ENCODE data around the gene GRIK2. TPM values are rescaled to one million over a fixed set of nuclear protein-coding genes. Genes with fewer than 3 reads are reported as not detected.

The GRIK2 gene
- total RNA-seq, 6 experiments from 2014 or later, result 25.0 to 33.3 (median 28.3) TPM

DNA sequence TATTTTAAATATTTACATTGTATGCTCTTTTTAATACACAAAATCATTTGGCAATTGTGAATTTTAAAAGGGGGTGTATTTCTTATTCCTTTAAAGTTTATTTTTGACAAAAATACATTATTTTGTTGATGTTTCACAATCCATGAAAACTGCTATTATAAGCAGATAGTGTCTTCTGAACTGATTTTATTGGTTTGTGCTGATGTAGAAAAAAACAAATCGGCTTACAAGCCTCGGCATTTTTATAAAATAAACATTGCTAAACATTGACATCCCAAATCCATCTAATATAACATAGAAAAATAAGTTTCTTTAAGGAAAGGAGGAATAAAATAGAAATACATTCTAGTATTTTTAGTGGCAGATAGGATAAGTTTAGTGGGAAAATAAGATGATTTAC is 634.7 kb downstream of the GRIK2 start:
- H3K36me3 Mint-ChIP-seq (ENCODE audit: low read depth), result 0 out of 2 replicates have a peak, but pooled peaks cover 4% of the 10 kb centered on the region

DNA sequence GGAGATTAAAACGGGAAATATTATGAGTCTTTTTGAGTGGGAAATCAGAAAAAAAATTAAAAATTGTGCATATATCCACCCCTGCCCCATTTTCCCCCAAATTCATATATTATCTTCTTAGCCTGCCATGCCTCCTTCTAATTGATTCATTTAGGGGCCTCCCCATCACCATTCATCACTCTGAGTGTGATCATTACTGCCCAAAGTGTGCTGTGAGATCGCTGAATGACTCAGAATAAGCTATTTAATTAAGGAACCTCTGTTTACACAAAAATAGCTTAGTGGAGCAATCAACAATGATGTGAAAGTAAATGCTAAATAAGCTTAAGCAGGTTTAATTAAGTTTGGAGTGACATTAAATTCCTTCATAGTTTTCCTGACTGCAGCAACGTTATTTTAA is 645.5 kb downstream of the GRIK2 start:
- DNase-seq, result no peak
- TF ChIP-seq, protein P1, sequence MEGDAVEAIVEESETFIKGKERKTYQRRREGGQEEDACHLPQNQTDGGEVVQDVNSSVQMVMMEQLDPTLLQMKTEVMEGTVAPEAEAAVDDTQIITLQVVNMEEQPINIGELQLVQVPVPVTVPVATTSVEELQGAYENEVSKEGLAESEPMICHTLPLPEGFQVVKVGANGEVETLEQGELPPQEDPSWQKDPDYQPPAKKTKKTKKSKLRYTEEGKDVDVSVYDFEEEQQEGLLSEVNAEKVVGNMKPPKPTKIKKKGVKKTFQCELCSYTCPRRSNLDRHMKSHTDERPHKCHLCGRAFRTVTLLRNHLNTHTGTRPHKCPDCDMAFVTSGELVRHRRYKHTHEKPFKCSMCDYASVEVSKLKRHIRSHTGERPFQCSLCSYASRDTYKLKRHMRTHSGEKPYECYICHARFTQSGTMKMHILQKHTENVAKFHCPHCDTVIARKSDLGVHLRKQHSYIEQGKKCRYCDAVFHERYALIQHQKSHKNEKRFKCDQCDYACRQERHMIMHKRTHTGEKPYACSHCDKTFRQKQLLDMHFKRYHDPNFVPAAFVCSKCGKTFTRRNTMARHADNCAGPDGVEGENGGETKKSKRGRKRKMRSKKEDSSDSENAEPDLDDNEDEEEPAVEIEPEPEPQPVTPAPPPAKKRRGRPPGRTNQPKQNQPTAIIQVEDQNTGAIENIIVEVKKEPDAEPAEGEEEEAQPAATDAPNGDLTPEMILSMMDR (IDR thresholded peaks at IDR 0.05), result no peak
- Mint-ChIP-seq H3K27me3 (ENCODE audit: insufficient read depth) (no peaks in the 10 kb centered on the region), H3K36me3 (ENCODE audit: low read depth) (peaks cover 7% of the 10 kb centered on the region), H3K4me3 (peak overlapping the region; percentile 68; the same call in 1 of the 2 replicates), H3K4me1 (ENCODE audit: low read depth) (peaks cover 18% of the 10 kb centered on the region), H3K9me3 (peaks cover 4% of the 10 kb centered on the region), H3K27ac (no peak overlapping the region)

More for the DNA sequence above, 634.7 kb downstream of the GRIK2 start:
- Mint-ChIP-seq H3K4me3 (no peak overlapping the region), H3K9me3 (no peaks in the 10 kb centered on the region), H3K27me3 (ENCODE audit: insufficient read depth) (no peaks in the 10 kb centered on the region), H3K27ac (no peak overlapping the region), H3K4me1 (ENCODE audit: low read depth) (no peaks in the 10 kb centered on the region; the same call in 1 of the 2 replicates)
- DNase-seq, result no peak
- TF ChIP-seq, protein P1 (IDR thresholded peaks at IDR 0.05), result no peak

DNA sequence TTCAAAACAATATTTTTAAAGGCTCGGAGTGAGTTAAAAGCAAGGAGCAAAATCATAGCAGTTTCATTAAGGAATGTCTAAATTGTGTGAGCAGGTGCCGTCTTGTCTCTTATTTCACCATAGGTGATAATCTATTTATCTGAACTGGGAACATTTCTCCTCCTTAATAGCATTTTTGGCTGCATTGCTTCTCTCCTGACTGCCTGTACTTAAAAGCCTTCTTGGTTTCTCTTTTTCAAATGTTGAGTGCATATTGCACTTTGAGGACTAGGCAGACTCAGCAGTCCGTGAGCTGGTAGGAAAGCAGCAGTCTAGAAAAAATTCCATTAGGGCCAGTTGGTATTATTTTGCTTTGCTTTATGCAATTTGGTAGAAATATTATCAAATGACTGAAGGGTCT is 645.9 kb downstream of the GRIK2 start:
- no peaks in the 10 kb centered on the region for H3K27me3 Mint-ChIP-seq (ENCODE audit: insufficient read depth)
- peaks cover 10% of the 10 kb centered on the region for H3K36me3 Mint-ChIP-seq (ENCODE audit: low read depth)
- H3K4me3 Mint-ChIP-seq, result peak overlapping the region; percentile 68; the same call in 1 of the 2 replicates
- TF ChIP-seq, protein P1 (IDR thresholded peaks at IDR 0.05), result no peak
- DNase-seq, result no peak
- no peak overlapping the region for H3K27ac Mint-ChIP-seq
- peaks cover 4% of the 10 kb centered on the region for H3K9me3 Mint-ChIP-seq
- peaks cover 18% of the 10 kb centered on the region for H3K4me1 Mint-ChIP-seq (ENCODE audit: low read depth)

DNA sequence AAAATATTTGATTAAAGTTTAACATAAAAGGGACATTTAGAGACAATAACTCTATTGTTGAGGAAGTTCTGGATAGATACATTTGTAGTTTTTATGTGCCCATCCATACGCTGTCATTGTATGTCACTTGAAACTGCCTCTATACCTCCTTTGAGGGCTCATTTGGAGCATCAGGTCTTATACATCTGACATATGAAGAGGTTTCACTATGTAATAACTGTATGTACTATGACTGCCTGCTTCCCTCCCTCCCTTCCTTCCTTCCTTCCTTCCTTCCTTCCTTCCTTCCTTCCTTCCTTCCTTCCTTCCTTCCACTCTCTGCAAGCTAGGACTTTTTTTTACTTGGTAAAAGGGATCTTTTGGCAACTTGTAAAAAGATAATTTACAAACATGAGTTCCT is 657.5 kb downstream of the GRIK2 start:
- H3K4me1 Mint-ChIP-seq (ENCODE audit: low read depth), result peaks cover 6% of the 10 kb centered on the region; the same call in 1 of the 2 replicates
- TF ChIP-seq, protein P1 (IDR thresholded peaks at IDR 0.05), result no peak
- H3K27ac Mint-ChIP-seq, result no peak overlapping the region
- peaks cover 14% of the 10 kb centered on the region for H3K36me3 Mint-ChIP-seq (ENCODE audit: low read depth)
- H3K27me3 Mint-ChIP-seq (ENCODE audit: insufficient read depth), result no peaks in the 10 kb centered on the region
- H3K4me3 Mint-ChIP-seq, result no peak overlapping the region
- DNase-seq, result no peak
- H3K9me3 Mint-ChIP-seq, result no peaks in the 10 kb centered on the region

DNA sequence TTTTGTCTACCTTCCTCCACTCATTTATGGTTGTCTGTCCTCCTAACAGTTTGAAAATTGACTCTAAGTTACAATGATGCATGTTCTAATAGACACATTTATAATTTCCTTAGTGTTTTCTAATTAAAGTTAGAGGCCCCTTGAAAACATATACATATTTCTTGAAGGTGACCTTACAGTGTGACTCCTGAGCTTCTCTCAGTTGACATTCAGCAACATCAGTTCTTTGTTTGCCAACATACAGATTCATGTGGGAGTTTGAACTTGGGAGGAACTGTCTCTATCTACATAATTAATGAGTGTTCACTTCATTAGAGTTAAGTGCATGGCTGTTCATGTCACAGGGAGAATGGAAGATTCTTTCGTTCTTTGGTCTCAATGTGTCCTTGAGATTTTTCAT is 658.2 kb downstream of the GRIK2 start:
- TF ChIP-seq, protein P1 (IDR thresholded peaks at IDR 0.05), result no peak
- H3K27ac Mint-ChIP-seq, result no peak overlapping the region
- no peak for DNase-seq
- peaks cover 6% of the 10 kb centered on the region; the same call in 1 of the 2 replicates for H3K4me1 Mint-ChIP-seq (ENCODE audit: low read depth)
- no peaks in the 10 kb centered on the region for H3K9me3 Mint-ChIP-seq
- no peak overlapping the region for H3K4me3 Mint-ChIP-seq
- no peaks in the 10 kb centered on the region for H3K27me3 Mint-ChIP-seq (ENCODE audit: insufficient read depth)
- H3K36me3 Mint-ChIP-seq (ENCODE audit: low read depth), result peaks cover 8% of the 10 kb centered on the region
